Keratinocyte (primary cell): ENCODE results near the gene TTC8.
"Not testable (repeated sequence)": the region's sequence is repeated elsewhere in the genome, so short reads cannot be mapped to it uniquely, and the experiment has no call there.

Experiments
- CTCF ChIP-seq, 3 experiments: IDR thresholded peaks in 1 of 3; conservative IDR thresholded peaks in 1 of 3; optimal IDR thresholded peaks in 1 of 3; 2 replicates in 2 of 3; 3 replicates in 1 of 3; pipeline versions ENCODE3 to v1.5.1; 2011; ENCODE audit warnings: low read length in 3 of 3, mild to moderate bottlenecking in 3 of 3, moderate library complexity in 2 of 3, control low read depth in 1 of 3, inconsistent platforms in 1 of 3; ENCODE audit not compliant: insufficient read depth in 2 of 3; ENCODE audit errors: extremely low read depth in 1 of 3
- EZH2 ChIP-seq: IDR thresholded peaks from one replicate; pipeline ENCODE4 v1.6.1; 2012; ENCODE audit warnings: inconsistent platforms, mild to moderate bottlenecking, low read length, moderate library complexity

- TF ChIP-seq CTCF (optimal IDR thresholded peaks at IDR 0.05 in 1 of 3, IDR thresholded peaks at IDR 0.05 in 1 of 3, conservative IDR thresholded peaks at IDR 0.05 in 1 of 3; ENCODE audit: extremely low read depth in 1 of 3, insufficient read depth in 2 of 3, low read length in 3 of 3); EZH2: not testable (repeated sequence)
Observed at GRCh38 chr14:88857861-88858260, 33.4 kb downstream of the TTC8 start.
